ENCODE measurements around the gene DUOXA2. TPM values are rescaled to one million over a fixed set of nuclear protein-coding genes. Genes with fewer than 3 reads are reported as not detected.

Gene DUOXA2
- total RNA-seq, 1 experiment from 2014 or later = 1.6 TPM

DNA sequence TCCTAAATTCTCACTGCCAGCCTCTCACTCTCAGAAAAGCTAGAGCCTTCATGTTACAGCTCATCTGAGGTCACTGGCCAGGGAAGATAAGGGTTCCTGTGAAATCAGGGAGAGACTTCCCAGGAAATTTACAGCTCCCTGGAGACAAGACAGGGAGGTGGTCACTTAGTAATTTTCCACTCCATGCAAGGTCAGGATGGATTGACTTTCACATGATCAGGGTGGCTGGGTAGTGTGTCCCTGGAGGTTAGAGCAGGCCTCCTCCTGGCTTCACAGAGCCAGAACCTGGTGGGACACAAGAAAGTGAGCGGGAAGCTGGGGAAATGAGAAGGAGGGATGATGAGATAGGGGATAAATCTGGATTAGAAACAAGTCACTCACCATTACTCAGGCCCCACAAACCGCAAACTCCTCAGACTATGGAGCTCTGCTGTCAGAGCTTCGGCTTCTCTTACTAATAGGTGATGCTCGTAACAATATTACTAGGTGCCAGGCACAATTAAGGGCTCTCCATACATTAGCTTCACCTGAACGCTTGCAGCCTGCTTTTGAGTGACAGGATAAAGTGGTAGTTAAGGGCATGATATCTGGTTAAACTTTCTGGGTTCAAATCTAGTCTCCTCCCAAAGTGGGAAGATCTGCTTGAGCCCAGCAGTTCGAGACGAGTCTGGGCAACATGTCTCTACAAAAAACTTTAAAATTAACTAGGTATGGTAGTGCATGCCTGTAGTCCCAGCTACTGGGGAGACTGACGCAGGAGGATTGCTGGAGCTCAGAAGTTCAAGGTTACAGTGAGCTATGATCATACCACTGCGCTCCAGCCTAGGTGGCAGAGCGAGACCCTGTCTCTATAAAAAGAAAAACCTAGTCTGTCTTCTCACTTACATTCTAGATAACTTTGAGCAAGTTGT lies 25.1 kb upstream of the DUOXA2 start:
- Mint-ChIP-seq H3K4me1 (ENCODE audit: low read depth, unreplicated experiment) (peaks cover 21% of the 10 kb centered on the region), H3K27ac (ENCODE audit: unreplicated experiment) (peak overlapping the region; percentile 36), H3K27me3 (ENCODE audit: insufficient read depth, unreplicated experiment) (no peaks in the 10 kb centered on the region), H3K36me3 (ENCODE audit: insufficient read depth, unreplicated experiment) (no peaks in the 10 kb centered on the region), H3K9me3 (ENCODE audit: unreplicated experiment) (no peaks in the 10 kb centered on the region), H3K4me3 (ENCODE audit: unreplicated experiment) (no peak overlapping the region)
- H3K4me3 ChIP-seq (ENCODE audit: low read depth, low read length) = no peak overlapping the region
- no peaks in the 10 kb centered on the region for H3K27me3 ChIP-seq (replicated peaks; ENCODE audit: control insufficient read depth, insufficient read depth, low read length)
- BruUV-seq (replicated peaks) = no TSS peak
- H3K4me1 ChIP-seq = peaks cover 43% of the 10 kb centered on the region
- DNase-seq = no peak
- no peaks in the 10 kb centered on the region for H3K9me3 ChIP-seq
- POLR2A ChIA-PET = no interaction called here
- intact Hi-C loops (cut with micrococcal nuclease; ENCODE audit: unreplicated experiment) = no loop called here
- TF ChIP-seq, protein P1, sequence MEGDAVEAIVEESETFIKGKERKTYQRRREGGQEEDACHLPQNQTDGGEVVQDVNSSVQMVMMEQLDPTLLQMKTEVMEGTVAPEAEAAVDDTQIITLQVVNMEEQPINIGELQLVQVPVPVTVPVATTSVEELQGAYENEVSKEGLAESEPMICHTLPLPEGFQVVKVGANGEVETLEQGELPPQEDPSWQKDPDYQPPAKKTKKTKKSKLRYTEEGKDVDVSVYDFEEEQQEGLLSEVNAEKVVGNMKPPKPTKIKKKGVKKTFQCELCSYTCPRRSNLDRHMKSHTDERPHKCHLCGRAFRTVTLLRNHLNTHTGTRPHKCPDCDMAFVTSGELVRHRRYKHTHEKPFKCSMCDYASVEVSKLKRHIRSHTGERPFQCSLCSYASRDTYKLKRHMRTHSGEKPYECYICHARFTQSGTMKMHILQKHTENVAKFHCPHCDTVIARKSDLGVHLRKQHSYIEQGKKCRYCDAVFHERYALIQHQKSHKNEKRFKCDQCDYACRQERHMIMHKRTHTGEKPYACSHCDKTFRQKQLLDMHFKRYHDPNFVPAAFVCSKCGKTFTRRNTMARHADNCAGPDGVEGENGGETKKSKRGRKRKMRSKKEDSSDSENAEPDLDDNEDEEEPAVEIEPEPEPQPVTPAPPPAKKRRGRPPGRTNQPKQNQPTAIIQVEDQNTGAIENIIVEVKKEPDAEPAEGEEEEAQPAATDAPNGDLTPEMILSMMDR (IDR thresholded peaks at IDR 0.05; ENCODE audit: insufficient read depth in 1 of 2, low read depth in 1 of 2, low read length in 1 of 2, severe bottlenecking in 1 of 2, unreplicated experiment in 1 of 2) = no peak
- no peaks in the 10 kb centered on the region for H3K36me3 ChIP-seq (ENCODE audit: control insufficient read depth, insufficient read depth, low read length)
- CTCF ChIA-PET = interaction anchor here (0.6 to 3.3 kb wide), 3 partner anchors 29 to 1596 kb away, joined by 3 to 19 read pairs (median 3); no protein-coding TSS in a partner anchor

DNA sequence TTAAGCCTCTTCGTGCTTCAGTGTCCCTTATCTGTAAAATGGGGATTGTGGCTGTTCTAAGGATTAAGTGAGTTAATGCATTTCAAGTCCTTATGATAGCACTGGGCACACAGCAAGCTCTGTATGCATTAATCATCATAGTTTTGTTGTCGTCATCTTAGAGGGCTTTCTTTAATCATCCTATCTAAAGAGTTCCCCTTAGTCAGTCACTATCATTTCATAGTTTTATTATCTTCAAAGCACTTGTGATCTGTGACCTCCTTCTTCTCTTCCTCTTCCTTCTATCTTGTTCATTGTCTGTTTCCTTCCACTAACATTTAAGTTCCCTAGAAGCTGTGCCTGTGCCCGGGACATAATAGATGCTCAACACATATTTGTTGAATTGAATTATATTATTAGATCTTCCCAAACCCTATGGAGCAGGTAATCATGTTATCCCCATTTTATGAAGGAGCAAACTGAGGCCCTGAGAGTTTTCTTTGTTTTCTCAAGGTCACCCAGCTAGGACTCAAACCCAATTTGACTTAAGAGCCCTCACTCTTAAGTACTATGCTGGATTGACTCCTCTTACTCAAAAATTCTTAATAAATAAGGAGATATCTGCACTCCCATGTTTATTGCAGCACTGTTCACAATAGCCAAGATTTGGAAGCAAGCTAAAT lies 24.3 kb upstream of the DUOXA2 start:
- Histone ChIP-seq H3K9me3 (no peaks in the 10 kb centered on the region), H3K4me3 (ENCODE audit: low read depth, low read length) (no peak overlapping the region), H3K4me1 (peaks cover 41% of the 10 kb centered on the region), H3K27me3 (replicated peaks; ENCODE audit: control insufficient read depth, insufficient read depth, low read length) (no peaks in the 10 kb centered on the region), H3K36me3 (ENCODE audit: control insufficient read depth, insufficient read depth, low read length) (no peaks in the 10 kb centered on the region)
- DNase-seq = no peak
- BruUV-seq (replicated peaks) = no TSS peak
- intact Hi-C loops (cut with micrococcal nuclease; ENCODE audit: unreplicated experiment) = no loop called here
- Mint-ChIP-seq H3K4me1 (ENCODE audit: low read depth, unreplicated experiment) (peaks cover 21% of the 10 kb centered on the region), H3K9me3 (ENCODE audit: unreplicated experiment) (no peaks in the 10 kb centered on the region), H3K4me3 (ENCODE audit: unreplicated experiment) (no peak overlapping the region), H3K36me3 (ENCODE audit: insufficient read depth, unreplicated experiment) (no peaks in the 10 kb centered on the region), H3K27ac (ENCODE audit: unreplicated experiment) (no peak overlapping the region), H3K27me3 (ENCODE audit: insufficient read depth, unreplicated experiment) (no peaks in the 10 kb centered on the region)
- ChIA-PET CTCF (interaction anchor here (0.6 to 3.3 kb wide), 3 partner anchors 28 to 1597 kb away, joined by 3 to 19 read pairs (median 3); no protein-coding TSS in a partner anchor), POLR2A (no interaction called here)
- TF ChIP-seq, protein P1 (IDR thresholded peaks at IDR 0.05; ENCODE audit: insufficient read depth in 1 of 2, low read depth in 1 of 2, low read length in 1 of 2, severe bottlenecking in 1 of 2, unreplicated experiment in 1 of 2) = no peak

DNA sequence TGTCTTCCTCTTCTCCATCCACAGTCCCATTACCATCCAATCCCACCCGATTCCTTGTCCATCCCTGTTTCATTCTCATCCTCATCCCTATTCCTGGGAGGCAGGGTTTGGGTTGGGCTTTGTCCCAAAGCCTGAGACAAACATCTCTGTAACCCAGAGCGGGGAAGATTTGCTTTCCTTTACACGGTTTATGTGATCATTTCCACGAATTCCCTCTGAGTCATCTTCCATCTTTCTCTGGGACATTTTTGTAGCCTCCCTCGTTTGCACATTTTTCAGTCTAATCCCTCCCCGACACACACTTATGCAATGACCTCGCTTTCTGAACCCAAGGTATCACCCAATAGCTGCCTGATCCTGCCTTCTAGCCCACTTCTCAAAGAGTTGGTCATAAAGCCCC lies 23.0 kb upstream of the DUOXA2 start:
- Mint-ChIP-seq H3K9me3 (ENCODE audit: unreplicated experiment) (no peaks in the 10 kb centered on the region), H3K4me1 (ENCODE audit: low read depth, unreplicated experiment) (peaks cover 21% of the 10 kb centered on the region), H3K27me3 (ENCODE audit: insufficient read depth, unreplicated experiment) (no peaks in the 10 kb centered on the region), H3K4me3 (ENCODE audit: unreplicated experiment) (peak overlapping the region; percentile 14), H3K27ac (ENCODE audit: unreplicated experiment) (peak overlapping the region; percentile 59), H3K36me3 (ENCODE audit: insufficient read depth, unreplicated experiment) (no peaks in the 10 kb centered on the region)
- peak in 1 of 2 experiments; percentile 45 for DNase-seq
- peaks cover 41% of the 10 kb centered on the region for H3K4me1 ChIP-seq
- no peaks in the 10 kb centered on the region for H3K36me3 ChIP-seq (ENCODE audit: control insufficient read depth, insufficient read depth, low read length)
- H3K4me3 ChIP-seq (ENCODE audit: low read depth, low read length) = no peak overlapping the region
- BruUV-seq (replicated peaks) = no TSS peak
- no peaks in the 10 kb centered on the region for H3K27me3 ChIP-seq (replicated peaks; ENCODE audit: control insufficient read depth, insufficient read depth, low read length)
- H3K9me3 ChIP-seq = no peaks in the 10 kb centered on the region
- ChIA-PET CTCF (interaction anchor here (2.4 kb wide), 1 partner anchor 27 kb away, joined by 11 read pairs; no protein-coding TSS in a partner anchor), POLR2A (no interaction called here)
- TF ChIP-seq, protein P1 (IDR thresholded peaks at IDR 0.05; ENCODE audit: insufficient read depth in 1 of 2, low read depth in 1 of 2, low read length in 1 of 2, severe bottlenecking in 1 of 2, unreplicated experiment in 1 of 2) = no peak
- intact Hi-C loops (cut with micrococcal nuclease; ENCODE audit: unreplicated experiment) = no loop called here
